ENCODE measurements around the gene IL20RA.

IL20RA gene

GRCh38 chr6:137017081-137017480, 27.7 kb downstream of the IL20RA start:
- no peak for DNase-seq (ENCODE audit: low spot score)
- TF ChIP-seq, protein P1, sequence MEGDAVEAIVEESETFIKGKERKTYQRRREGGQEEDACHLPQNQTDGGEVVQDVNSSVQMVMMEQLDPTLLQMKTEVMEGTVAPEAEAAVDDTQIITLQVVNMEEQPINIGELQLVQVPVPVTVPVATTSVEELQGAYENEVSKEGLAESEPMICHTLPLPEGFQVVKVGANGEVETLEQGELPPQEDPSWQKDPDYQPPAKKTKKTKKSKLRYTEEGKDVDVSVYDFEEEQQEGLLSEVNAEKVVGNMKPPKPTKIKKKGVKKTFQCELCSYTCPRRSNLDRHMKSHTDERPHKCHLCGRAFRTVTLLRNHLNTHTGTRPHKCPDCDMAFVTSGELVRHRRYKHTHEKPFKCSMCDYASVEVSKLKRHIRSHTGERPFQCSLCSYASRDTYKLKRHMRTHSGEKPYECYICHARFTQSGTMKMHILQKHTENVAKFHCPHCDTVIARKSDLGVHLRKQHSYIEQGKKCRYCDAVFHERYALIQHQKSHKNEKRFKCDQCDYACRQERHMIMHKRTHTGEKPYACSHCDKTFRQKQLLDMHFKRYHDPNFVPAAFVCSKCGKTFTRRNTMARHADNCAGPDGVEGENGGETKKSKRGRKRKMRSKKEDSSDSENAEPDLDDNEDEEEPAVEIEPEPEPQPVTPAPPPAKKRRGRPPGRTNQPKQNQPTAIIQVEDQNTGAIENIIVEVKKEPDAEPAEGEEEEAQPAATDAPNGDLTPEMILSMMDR (IDR thresholded peaks at IDR 0.05; ENCODE audit: borderline replicate concordance, control extremely low read depth, extremely low read depth, insufficient read depth, missing control alignments), result no peak
- in situ Hi-C loops (cut with MboI; ENCODE audit: low sequenced_read_pairs, unreplicated experiment), result no loop called here

DNA sequence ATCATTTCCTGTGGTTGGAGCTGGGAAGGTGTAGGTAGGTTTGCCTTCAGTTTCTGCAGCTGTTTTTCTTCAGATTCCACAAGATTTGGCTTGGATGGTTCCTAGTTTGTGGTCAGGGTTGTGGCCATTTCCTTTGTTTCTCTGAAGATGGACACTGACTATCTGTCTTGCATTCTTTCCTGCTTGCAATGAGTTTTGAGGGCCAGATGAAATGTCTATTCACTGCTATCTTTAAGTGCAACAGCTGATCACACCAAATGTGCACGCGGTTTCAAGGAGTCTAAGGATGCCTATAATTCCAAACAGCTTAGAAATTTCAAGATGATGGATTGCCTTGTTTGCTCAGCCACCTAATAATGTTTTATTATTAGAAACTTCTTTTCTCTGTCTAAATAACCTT, 28.4 kb downstream of the IL20RA start:
- in situ Hi-C loops (cut with MboI; ENCODE audit: low sequenced_read_pairs, unreplicated experiment), result no loop called here
- TF ChIP-seq, protein P1 (IDR thresholded peaks at IDR 0.05; ENCODE audit: borderline replicate concordance, control extremely low read depth, extremely low read depth, insufficient read depth, missing control alignments), result no peak
- no peak for DNase-seq (ENCODE audit: low spot score)

DNA sequence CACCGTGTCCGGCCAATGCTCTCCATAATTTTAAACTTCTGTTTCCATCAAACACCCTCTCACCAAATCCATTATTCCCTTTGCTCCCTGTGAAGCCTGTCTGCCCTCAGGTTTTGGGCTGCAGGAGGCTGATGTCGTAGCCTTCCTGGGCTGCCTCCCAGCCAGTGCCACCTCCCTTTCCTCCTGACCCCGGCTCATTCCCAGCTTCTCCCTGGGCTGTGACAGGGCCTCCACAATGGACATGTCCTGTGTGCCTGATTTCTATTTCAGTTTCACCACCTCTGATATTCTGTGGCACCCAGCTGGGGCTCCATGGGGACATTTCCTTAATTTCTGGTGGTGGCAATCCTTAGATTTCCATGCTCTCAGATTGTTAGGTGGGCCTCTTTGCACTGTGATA, 28.8 kb downstream of the IL20RA start:
- TF ChIP-seq, protein P1 (IDR thresholded peaks at IDR 0.05; ENCODE audit: borderline replicate concordance, control extremely low read depth, extremely low read depth, insufficient read depth, missing control alignments), result no peak
- DNase-seq (ENCODE audit: low spot score), result no peak
- in situ Hi-C loops (cut with MboI; ENCODE audit: low sequenced_read_pairs, unreplicated experiment), result no loop called here

DNA sequence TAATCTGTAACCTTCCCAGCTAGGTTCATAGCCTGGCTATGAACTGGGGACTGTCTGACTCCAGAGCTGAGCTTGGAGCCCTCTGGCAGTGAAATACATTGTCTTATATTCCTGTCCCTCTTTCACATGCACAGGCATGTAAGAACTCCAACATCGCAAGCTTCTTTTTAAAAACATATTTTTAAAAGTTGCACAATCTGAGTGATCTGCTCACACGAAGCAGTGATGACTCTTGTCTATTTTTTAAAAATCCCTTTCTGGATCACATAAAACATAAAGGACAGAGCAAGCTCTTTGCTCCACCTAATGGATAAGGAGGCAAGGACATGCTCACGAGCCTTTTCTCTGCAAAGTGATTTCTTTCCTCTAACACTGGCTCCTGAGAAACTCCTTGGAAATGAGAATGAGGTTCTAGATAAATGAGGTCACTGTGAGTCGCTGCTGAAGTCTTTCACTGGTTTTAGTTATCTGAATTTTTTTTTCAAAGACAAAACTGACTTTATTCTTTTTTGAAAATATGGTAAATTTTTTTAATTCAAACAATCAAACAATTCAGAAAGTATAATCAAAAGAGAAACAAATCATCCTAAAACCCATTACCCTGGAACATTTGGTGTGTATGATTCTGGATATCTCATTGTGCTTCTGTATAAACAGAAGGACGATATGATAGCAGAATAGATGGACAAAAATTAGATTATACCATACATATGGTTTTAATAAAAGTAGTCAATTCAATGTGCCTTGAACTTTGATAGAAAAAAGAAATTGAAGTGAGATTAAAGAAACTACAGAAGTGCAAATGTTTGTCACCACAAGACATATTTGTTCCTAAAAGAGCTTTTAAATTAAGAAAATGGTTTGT, 30.8 kb downstream of the IL20RA start:
- no peak for DNase-seq (ENCODE audit: low spot score)
- in situ Hi-C loops (cut with MboI; ENCODE audit: low sequenced_read_pairs, unreplicated experiment), result no loop called here

GRCh38 chr6:137013031-137013430, 31.7 kb downstream of the IL20RA start:
- TF ChIP-seq, protein P1 (IDR thresholded peaks at IDR 0.05; ENCODE audit: borderline replicate concordance, control extremely low read depth, extremely low read depth, insufficient read depth, missing control alignments), result no peak

More for the DNA sequence above, 30.8 kb downstream of the IL20RA start:
- TF ChIP-seq, protein P1 (IDR thresholded peaks at IDR 0.05; ENCODE audit: borderline replicate concordance, control extremely low read depth, extremely low read depth, insufficient read depth, missing control alignments), result no peak

DNA sequence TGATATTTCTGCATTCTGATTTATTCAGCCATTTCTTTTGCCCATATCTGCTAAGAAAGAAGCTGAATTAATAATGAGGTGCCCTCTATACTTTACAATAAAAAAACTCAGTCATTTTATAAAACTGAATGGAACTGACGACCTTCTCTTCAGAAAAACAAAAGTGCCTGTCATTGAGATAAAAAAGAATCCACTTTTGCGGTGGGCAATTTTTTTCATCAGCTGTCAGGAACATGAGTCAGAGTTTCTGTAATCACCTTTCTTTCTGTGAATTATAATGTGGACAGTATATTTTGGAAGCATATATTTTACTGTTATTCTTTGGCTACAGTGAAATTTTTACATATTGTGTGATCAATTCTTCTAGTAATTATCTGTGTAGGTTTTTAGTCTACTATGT, 33.4 kb downstream of the IL20RA start:
- DNase-seq (ENCODE audit: low spot score), result no peak
- in situ Hi-C loops (cut with MboI; ENCODE audit: low sequenced_read_pairs, unreplicated experiment), result no loop called here
- TF ChIP-seq, protein P1 (IDR thresholded peaks at IDR 0.05; ENCODE audit: borderline replicate concordance, control extremely low read depth, extremely low read depth, insufficient read depth, missing control alignments), result no peak

More at GRCh38 chr6:137013031-137013430, 31.7 kb downstream of the IL20RA start:
- in situ Hi-C loops (cut with MboI; ENCODE audit: low sequenced_read_pairs, unreplicated experiment), result no loop called here
- no peak for DNase-seq (ENCODE audit: low spot score)

All from GM13976 (cell line).